ENCODE results near the gene RPS6KC1.

DNA sequence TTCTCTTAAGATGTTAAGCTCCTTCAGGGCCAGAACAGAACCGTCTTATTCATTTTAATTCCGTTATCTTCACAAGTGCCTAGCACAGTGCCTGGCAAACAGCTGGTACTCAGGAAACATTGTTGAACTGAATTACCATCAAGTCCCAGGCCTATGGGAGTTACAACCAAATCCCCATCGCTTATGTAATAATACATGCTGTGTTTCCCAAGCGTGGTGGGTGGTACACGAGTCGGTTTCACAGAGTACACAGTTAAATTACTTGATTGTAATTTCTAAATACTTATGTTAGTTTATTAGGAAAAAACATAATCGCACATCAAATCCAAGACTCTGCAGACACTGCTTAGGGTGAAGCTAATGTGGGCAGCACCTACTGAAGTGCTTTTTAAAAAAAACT lies 36.4 kb upstream of the RPS6KC1 start:
- TF ChIP-seq, protein P1, sequence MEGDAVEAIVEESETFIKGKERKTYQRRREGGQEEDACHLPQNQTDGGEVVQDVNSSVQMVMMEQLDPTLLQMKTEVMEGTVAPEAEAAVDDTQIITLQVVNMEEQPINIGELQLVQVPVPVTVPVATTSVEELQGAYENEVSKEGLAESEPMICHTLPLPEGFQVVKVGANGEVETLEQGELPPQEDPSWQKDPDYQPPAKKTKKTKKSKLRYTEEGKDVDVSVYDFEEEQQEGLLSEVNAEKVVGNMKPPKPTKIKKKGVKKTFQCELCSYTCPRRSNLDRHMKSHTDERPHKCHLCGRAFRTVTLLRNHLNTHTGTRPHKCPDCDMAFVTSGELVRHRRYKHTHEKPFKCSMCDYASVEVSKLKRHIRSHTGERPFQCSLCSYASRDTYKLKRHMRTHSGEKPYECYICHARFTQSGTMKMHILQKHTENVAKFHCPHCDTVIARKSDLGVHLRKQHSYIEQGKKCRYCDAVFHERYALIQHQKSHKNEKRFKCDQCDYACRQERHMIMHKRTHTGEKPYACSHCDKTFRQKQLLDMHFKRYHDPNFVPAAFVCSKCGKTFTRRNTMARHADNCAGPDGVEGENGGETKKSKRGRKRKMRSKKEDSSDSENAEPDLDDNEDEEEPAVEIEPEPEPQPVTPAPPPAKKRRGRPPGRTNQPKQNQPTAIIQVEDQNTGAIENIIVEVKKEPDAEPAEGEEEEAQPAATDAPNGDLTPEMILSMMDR (IDR thresholded peaks at IDR 0.05; ENCODE audit: insufficient read depth, low read depth, low read length) = no peak
- no peak for TF ChIP-seq EZH2 (IDR thresholded peaks at IDR 0.05; ENCODE audit: insufficient read depth, low read length)

All from astrocyte (in vitro differentiated cells and primary cell).